Hematopoietic multipotent progenitor cell treated with erythropoietin and hydrocortisone succinate and interleukin-3 and kit ligand, for 17 days (in vitro differentiated cells): ENCODE measurements around the gene ATXN1.

Experiments used
- DNase-seq: peaks from one replicate; pipeline ENCODE4 v3.0.0-alpha.2; 2015; ENCODE audit warnings: low spot score

The ATXN1 gene

DNA sequence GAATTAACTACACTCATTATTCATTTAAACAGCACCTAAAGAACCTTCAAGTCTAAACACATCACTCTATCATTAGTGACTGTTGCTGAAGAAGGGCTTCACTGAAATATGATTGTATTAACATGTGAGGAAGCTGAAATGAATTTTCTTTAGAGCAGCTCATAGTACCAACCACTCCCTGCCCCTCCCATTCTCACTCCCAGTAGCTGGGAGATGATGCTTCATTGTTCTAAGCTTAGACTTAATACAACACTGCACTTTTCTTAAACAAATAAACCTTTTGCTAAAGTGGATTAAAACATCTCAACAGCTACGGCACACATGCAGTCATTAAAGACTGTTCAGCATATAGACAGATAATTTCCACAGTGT is 63.1 kb downstream of the ATXN1 start:
- DNase-seq, result no peak

DNA sequence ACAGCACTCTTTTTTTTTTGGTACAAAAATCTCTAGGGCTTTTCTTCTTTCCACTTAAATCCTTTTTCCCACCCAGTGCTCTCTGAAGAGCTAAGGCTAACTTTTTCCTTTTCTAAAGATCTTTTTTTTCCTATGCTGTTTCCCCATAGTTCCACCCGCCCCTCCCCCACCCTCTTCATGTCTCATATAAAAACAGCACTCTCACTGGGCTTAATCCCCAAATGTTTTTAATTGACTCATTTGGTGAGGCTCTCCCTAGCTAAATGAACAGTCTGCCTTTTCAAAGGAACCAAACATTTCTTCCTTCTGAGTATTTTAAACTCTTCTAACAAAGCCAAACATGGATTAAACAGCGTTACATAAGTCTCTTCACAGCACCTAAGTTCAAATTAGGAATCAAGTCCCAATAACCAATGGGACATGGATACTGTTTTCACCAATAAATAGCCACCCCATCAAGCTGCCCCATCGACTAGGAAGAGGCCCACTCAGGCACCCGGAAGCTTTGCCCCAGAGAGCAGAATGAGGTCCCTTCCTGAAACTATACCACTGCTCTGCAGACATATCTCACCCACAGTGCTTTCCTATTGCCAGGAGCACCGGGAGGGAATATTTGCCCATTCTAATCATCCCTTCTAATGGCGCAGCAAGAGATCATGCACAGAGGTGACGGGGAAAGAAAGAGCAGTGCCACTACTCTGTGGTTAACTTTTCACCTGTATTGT is 63.7 kb downstream of the ATXN1 start:
- no peak for DNase-seq

DNA sequence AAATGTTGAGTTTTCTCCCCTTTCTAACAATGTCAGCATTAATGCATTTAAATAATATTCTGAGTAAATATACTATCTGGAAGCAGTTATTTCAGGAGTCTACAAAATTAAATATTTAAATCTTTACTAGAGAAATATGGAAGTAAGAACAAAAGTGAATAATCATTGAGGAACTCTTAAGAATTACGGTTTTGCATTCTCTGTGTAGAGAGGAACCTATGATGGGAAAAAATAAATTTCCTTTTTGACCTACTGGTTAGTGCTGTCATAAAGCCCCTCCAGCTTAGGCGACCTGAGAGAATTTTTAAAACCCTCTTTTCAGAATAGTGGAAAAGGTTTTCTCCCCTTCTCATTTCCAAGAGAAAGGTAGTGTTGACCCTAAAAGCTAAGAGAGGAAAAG is 64.8 kb downstream of the ATXN1 start:
- DNase-seq, result no peak

DNA sequence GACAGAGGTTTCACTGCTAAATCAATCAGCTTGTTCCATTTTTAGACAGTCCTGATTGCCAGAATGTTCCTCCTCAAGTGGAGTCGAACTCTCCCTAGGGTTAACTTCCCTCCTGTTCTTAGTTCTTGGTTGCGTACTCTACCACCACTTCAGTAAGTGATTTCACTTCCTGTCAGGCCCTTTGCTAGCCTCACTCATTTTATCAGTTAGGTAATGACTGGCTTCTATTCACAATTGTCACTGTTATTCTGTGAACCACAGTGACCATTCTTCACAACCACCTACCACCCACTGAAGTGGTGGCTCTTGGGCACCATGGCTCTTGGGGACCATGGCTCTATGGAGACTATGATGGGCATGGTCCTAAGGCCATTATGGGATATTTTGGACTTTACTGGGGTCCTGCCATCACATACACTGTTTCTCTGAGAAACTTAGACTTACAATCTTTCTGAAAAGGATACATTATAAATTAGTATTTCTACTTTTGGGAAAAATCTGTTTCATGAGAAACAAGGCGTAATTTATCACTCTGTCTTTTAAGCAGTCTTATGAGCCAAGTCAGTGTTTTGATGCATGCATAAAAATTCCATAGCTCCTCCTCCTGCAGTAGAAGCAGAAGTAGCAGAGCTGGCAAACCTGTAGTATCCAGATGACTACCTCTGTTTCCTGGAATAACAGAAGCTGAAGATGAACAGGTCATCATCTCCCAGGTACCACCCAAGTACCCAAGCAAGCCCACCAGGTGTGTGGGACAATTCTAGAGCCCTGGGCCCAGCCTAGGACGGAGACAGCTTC is 66.3 kb downstream of the ATXN1 start:
- no peak for DNase-seq

DNA sequence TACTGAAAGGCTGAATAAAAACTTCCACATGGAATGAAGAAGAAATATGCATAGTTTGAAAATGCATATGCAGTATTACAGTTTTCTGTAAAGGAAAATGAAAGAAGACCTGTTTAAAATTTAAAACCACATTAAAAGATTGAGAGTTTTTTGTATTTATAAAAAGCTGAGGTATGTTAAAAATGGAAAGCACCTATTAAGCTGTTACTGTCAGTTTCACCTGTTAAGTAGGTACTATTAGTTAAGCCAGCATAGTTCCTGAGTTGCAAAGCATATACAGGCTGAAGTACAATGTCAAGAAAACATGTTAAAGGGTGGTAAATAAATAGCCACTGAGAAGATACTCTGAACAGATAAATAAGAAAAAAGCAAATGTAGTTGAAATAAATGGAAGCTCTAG is 69.9 kb downstream of the ATXN1 start:
- DNase-seq, result no peak

DNA sequence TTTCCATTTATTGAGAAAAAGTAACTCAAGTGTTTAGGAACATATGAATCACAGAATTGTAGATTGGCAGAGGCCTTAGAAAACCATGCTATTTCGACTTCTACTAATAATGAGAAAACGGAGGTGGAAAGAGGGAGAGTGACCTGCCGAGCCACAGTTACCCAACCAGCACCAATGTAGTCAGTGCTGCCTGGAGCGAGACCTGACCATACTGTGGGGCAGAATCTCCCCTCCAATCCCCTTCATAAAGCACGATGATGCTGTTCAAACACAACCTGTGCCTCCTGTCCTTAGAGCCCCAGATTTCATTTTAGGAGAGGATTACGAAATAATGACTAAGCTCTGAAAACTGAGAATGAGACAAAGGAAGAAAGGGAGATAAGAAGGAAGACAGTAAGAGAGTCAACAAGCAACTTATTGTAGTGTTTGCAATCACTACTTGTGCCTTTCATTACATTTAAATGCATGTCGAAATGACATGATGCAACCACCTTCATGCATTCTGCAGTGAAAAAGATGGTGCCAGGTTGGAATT is 70.6 kb downstream of the ATXN1 start:
- no peak for DNase-seq

DNA sequence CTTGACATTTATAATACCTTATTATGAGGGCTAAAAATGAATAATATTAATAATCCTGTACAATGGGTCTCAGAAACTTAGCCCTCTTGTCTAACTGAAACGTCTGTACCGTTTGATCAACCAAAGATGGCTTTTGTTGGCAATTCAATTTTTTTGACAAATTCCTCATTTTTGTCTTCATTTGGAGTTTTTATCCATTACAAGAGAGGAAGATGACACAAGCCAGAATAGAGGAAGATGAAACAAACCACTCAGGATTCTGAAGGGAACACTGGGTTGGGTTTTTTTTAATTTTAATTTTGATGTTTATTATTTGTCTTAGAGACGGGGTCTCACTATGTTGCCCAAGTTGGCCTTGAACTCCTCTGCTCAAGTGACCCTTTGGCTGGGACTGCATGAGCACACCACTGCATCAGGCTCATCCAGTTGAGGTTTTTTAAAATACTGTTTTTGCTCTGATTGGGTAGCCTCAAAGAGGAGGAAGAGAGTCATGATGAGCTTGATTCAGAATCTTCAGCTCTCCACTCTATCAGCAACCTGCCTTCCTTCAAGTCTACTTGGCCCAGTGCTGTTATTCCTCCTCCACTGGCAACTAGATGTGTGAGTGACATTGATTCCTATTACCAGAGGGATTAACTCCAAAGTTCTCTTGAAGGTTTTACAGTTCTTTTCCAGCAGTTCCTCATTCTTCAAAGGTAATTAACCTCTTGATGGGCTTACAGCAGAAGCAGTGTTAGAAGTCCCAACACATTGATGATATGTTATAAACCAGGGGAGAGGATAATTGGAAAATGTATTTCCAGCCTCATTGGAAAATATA is 71.3 kb downstream of the ATXN1 start:
- DNase-seq, result no peak

DNA sequence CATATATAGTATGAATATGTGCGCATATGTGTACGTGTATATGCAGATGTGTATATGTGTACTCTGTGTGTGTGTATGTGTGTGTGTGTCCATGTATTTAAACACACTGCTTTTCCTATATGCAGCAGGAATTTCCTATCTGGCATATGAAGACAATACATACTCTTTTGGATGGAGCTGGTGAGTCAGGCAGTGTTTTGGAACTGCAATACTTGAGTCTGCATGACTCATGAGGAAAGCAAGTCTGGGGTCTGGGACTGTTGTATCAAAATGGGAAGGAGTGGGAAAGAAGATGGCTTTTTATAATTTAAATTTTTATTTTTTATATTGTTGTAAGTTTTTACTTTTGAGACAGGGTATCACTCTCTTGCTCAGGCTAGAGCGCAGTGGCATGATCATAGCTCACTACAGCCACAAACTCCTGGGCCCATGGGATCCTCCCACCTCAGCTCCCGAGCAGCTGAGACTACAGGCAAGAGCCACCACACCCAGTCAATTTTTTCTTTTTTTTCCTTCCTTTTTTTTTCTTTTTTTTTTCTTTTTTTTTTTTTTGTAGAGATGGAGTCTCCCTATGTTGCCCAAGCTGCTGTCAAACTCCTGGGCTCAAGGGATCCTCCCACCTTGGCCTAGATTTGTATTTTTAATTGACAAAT is 72.2 kb downstream of the ATXN1 start:
- no peak for DNase-seq

DNA sequence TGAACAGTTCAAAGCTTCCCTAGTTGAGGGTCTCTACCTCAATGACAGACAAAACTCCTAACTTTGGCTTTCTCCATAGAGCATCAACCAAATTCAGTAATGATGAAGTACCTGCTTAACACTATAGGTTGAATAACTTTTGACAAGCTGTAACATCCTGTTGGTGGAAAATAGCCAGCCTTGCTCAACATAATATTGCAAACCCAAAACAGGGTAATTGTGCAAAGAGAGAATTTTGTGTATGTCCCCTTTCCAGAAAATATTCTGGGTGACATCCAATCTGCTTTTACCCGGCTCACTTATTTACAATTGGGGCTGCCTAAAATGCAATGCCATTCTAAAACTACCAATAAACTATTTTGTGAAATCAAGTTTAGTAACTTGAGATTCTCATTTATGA is 72.8 kb downstream of the ATXN1 start:
- DNase-seq, result no peak

DNA sequence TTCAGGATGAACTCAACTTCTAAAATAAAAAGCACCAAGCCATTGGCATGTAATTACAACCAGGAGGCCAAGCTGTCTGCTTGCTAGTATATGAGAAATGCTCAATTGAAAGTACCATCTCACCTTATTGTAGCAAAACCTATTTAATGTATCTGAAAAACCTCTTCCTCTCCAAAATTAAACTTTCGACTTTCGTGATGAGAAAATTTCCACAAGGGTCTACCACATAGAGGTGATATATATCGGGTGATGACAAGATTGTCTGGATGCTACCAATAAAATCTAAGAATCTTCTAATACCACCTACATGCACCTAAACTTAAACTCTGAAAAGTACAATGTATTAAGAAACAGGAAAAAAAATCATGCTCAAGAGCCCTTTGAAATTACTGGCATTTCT is 74.2 kb downstream of the ATXN1 start:
- DNase-seq, result no peak

DNA sequence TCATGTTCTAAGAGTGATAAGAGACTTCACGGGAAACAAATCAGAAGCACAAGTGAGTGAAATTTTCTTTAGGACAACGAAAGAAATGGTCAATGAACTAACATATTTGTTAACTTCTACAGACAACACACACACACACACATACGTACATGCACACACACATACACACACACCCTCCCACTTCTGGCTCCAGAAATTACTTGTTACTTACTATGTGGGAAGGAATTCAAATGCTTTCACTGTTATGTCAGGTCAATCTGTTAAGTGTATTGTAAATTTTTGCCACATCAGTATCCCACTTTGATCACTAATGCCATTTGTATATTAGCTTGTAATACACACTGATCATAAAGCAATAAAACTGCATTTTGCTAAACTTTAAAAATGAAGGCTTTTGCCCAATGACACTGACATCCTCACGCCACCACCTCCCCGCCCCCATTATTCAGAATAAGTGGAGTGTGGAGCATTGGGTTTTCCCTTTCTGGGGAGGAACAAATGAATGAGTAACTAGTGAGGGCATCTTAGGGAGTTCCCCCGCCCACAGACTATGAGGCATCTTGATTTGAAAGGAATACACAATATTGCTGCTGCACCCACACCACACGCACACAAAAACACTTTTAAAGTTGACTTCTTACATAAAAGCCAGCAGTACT is 76.2 kb downstream of the ATXN1 start:
- DNase-seq, result no peak

DNA sequence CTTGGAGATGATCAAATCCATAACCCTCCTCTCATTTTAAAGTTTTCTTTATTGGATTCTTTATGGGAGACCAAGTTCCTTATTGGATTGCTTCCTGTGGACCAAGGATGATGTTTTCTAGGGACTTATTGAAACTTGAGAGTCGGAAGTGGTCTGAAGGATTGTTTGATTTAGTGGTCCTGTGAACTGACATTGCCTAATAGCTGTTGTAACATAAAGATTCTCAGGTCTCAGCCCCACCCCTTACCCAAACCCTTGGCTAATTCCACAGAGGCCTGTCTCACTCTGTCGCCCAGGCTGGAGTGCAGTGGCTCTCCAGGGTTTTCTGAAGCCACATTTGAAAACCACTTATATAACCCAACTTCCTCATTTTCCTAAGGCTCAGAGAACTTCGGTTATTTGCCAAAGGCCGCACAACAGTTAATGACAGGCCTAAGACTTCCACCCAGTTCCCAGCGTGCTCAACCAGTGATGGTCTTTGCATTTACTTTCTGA is 77.0 kb downstream of the ATXN1 start:
- no peak for DNase-seq

DNA sequence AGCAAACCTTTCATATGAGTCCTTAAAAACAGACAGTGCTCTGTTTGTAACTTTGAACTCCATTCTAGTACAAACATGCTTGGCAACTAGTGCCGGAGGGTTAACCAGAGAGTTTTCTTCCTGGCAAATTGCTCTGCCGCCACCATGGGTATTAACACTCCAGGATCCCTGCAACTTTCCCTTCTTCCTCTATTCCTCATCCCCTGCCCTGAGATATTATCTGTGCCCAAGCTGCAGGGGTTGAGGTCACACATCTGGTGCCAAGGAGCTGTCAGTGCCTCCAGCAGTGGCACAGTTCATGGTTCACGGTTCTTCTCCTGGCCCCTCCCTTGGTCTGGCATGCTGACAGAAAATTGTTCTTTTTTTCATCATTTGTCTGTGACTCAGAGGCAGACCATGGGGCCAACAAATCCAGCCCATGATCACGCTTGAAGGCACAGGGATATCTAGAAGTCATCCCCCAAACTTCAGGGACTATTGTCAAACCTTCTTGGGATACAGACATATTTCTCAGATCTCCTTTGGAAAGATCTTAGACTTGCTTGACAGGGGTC is 77.5 kb downstream of the ATXN1 start:
- DNase-seq, result no peak

DNA sequence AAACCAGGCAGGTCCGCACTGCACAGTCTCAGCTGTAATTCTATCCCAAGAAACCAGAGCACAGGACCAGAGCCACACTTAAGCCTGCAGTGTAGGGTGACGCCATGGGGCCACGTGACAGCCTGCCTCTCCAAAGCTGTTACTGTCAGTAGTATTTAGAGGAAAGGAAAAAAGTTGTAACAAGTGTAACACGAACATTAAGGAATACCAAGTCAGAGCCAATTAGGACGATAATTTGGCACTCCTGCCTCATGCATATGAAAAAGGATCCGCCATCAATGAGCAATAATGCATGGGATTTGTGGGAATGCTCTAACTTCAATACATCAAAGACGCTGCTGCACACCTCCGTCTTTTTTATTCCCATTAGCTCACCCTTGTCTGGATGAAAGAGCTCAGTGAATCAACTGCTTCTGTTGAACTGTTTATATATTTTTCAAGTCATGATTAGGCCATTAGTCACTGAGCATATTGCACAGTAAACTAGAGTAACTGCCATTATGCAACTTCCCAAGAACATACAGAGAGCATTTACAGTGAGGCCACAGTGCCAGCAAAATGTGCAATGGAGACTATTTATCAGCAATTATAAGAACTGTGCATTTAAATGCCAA is 79.9 kb downstream of the ATXN1 start:
- DNase-seq, result no peak

DNA sequence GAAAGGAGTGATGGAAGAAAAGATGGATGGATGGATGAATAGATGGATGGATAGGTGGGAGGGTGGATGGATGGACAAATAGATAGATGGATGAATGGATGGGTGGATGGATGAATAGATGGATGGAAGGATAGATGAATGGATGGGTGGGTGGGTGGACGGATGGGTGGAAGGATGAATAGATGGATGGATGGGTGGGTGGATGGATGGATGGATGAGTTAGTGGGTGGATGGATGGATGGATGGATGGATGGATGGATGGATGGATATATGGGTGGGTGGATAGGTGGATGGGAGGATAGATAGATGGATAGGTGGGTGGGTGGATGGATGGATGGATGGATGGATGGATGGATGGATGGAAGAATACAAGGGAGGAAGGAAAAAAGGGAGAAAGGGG is 82.2 kb downstream of the ATXN1 start:
- no peak for DNase-seq

DNA sequence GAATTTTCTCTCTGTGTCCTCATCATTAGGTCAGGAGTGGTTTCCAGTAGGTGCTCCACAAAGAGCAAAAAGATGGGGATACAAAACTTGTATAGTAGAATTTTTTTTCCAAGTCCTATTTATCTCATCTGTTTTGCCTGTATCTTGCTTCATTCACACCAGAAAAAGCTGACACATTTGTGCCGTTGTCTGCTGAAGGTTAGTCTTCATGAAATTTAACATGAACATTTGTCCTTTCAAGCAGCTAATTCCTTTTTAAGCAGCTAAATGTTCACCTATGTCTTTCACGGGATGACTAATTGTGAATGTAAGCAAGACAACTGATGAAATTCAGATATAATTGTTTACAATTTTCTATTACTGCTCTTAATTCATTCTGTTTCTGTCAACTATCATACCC is 83.8 kb downstream of the ATXN1 start:
- no peak for DNase-seq

DNA sequence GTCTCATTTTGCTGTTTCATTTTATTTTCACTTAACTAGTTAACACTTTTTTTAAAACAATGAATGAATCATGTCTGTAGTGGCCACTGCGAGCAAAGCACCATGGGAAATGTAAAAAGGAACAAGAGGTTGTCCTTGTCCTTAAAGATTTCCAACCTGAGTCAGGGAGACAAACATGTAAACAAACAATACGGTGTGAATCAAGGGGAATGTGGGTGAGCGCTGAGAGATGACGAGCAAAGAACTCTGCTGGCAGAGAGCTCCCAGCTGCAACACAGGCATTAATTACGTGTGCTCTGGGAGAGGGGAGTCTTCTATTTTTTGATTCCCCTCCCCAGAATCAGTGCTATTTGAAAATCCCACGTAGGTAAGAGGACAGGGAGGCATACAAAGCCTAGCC is 84.3 kb downstream of the ATXN1 start:
- no peak for DNase-seq

DNA sequence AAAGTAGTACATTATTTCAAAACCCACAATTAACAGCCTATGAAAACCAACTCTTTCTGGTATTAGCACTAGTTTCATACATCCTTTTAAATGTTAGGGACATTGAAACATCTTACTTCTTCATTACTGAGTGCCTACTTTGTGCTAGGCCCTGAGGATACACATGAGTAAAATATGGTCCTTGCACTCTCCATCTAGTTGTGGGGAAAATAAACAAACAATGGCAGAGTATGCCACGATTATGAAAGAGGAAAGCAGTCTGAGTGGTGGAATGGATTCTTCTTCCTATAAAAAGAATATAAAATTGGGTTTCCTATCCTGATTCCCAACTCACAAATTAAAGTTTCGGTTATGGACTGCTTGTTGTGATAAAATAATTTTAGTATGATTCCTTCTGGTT is 84.9 kb downstream of the ATXN1 start:
- no peak for DNase-seq

DNA sequence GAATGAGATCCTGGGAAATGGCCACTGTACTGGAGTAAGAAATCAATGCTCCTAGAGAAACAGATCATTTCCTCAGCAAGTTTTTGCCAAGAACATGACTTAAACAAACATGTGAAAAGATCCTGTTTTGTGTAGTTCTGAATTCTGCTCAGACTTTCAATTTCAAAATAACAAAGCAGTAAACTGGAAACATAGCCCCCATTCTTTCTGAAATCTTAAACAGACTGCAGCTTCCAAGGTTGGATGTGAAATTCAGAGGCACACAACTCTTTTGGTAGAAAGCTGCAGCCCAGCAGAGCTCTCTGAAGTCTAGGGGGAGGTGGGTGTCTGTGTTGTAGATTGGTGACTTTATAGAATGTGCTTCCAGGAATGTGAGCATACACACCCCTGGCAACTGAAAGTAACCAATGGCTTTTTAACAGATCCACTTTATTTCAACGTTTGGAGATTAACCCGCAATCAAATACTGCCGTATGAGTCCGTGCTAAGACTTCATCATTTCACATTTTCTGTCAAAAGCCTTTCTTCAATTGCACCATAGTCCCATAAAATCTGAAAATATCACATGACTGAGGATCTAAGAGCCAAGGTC is 86.4 kb downstream of the ATXN1 start:
- DNase-seq, result no peak
